HepG2 (cell line): ENCODE results near the gene KRTAP12-2.

Source experiments
- KDM5A ChIP-seq: fragments of 200-600 bp; sonication (generic); IDR thresholded peaks from 2 replicates; pipeline ENCODE4 v1.7.0; 2018; ENCODE audit warnings: antibody characterized with exemption, mild to moderate bottlenecking, low read length, borderline replicate concordance
- MAFF ChIP-seq: IDR thresholded peaks from 2 replicates; pipeline ENCODE4 v1.6.1; 2011; ENCODE audit warnings: low read depth, low read length, improper control_type of control experiment
- MXD4 ChIP-seq: IDR thresholded peaks from 2 replicates; pipeline ENCODE4 v1.6.1; 2016; ENCODE audit warnings: mild to moderate bottlenecking, missing biosample characterization, missing genetic modification reagents
- RELA ChIP-seq: sonication (generic); formaldehyde crosslinking; IDR thresholded peaks from 2 replicates; pipeline ENCODE4 v1.4.0; 2020; ENCODE audit warnings: missing genetic modification reagents
- RXRA ChIP-seq: sonication (generic); formaldehyde crosslinking; IDR thresholded peaks from 2 replicates; pipeline ENCODE4 v1.5.1; 2020; ENCODE audit warnings: missing genetic modification reagents
- SETDB1 ChIP-seq: sonication (generic); formaldehyde crosslinking; IDR thresholded peaks from 2 replicates; pipeline ENCODE4 v1.5.1; 2020; ENCODE audit warnings: missing genetic modification reagents, mild to moderate bottlenecking, borderline replicate concordance
- SP1 ChIP-seq, 2 experiments: fragments of 450-650 bp in 1 of 2; sonication (generic) in 1 of 2; formaldehyde crosslinking in 1 of 2; IDR thresholded peaks; 2 replicates each; pipeline versions ENCODE4 v1.4.0 to v1.6.1; 2016 to 2020; ENCODE audit warnings: missing genetic modification reagents in 1 of 2
- TBP ChIP-seq: sonication (generic); formaldehyde crosslinking; IDR thresholded peaks from 2 replicates; pipeline ENCODE4 v1.5.0; 2020; ENCODE audit warnings: missing genetic modification reagents
- YY1 ChIP-seq: IDR thresholded peaks from 2 replicates; pipeline ENCODE4 v1.6.1; 2011; ENCODE audit warnings: low read length, low read depth, moderate library complexity, mild to moderate bottlenecking; ENCODE audit not compliant: insufficient read depth, insufficient replicate concordance
- ZFP90 ChIP-seq: sonication (generic); formaldehyde crosslinking; IDR thresholded peaks from 2 replicates; pipeline ENCODE4 v1.8.0; 2022; ENCODE audit warnings: missing genetic modification reagents, mild to moderate bottlenecking, inconsistent platforms, borderline replicate concordance
- ZNF275 ChIP-seq: sonication (generic); formaldehyde crosslinking; IDR thresholded peaks from 2 replicates; pipeline ENCODE4 v1.8.0; 2022; ENCODE audit warnings: missing genetic modification reagents, mild to moderate bottlenecking, inconsistent platforms, borderline replicate concordance
- TF ChIP-seq, protein P1 (sequence below): sonication (generic); formaldehyde crosslinking; IDR thresholded peaks from 2 replicates; pipeline ENCODE4 v1.5.0; 2020; ENCODE audit warnings: mild to moderate bottlenecking, missing genetic modification reagents, moderate library complexity
- TF ChIP-seq, protein P2 (sequence below): sonication (generic); formaldehyde crosslinking; IDR thresholded peaks from 2 replicates; pipeline ENCODE4 v1.4.0; 2020; ENCODE audit warnings: low read depth, mild to moderate bottlenecking, missing genetic modification reagents

DNA sequence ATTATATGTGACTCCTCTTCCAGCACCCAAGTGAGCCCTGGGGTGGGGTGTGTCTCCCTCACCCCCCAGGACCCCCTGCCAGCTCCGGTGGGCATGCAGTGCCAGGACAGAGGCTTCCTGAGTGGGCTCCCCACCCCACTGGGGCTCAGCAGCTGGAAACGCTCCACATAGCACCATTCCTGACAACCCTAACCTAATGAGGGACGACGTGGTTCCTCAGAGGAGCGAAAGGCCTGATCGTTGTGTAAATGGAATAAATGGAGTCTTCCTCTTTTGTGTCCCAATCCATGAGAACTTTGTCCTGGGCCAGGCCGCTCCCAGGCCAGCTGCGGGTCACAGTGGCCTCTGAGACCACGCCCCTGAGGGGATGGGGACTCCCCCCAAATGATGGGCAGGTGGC, 46.4 kb upstream of the KRTAP12-2 start:
- TF ChIP-seq YY1 (no peak), SP1 (IDR thresholded peaks at IDR 0.05) (no peak), SP1 (CRISPR knock-in tag; IDR thresholded peaks at IDR 0.05) (no peak), RXRA (CRISPR knock-in tag) (no peak), ZFP90 (CRISPR knock-in tag) (no peak), MAFF (no peak), ZNF275 (CRISPR knock-in tag) (no peak), RELA (no peak), KDM5A (no peak), TBP (CRISPR knock-in tag) (no peak), MXD4 (CRISPR knock-in tag) (no peak), SETDB1 (no peak)
- TF ChIP-seq, protein P1, sequence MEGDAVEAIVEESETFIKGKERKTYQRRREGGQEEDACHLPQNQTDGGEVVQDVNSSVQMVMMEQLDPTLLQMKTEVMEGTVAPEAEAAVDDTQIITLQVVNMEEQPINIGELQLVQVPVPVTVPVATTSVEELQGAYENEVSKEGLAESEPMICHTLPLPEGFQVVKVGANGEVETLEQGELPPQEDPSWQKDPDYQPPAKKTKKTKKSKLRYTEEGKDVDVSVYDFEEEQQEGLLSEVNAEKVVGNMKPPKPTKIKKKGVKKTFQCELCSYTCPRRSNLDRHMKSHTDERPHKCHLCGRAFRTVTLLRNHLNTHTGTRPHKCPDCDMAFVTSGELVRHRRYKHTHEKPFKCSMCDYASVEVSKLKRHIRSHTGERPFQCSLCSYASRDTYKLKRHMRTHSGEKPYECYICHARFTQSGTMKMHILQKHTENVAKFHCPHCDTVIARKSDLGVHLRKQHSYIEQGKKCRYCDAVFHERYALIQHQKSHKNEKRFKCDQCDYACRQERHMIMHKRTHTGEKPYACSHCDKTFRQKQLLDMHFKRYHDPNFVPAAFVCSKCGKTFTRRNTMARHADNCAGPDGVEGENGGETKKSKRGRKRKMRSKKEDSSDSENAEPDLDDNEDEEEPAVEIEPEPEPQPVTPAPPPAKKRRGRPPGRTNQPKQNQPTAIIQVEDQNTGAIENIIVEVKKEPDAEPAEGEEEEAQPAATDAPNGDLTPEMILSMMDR (CRISPR knock-in tag) = no peak
- TF ChIP-seq, protein P2, sequence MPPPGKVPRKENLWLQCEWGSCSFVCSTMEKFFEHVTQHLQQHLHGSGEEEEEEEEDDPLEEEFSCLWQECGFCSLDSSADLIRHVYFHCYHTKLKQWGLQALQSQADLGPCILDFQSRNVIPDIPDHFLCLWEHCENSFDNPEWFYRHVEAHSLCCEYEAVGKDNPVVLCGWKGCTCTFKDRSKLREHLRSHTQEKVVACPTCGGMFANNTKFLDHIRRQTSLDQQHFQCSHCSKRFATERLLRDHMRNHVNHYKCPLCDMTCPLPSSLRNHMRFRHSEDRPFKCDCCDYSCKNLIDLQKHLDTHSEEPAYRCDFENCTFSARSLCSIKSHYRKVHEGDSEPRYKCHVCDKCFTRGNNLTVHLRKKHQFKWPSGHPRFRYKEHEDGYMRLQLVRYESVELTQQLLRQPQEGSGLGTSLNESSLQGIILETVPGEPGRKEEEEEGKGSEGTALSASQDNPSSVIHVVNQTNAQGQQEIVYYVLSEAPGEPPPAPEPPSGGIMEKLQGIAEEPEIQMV = no peak
